Colonic mucosa (tissue), 4 donors: ENCODE results near the gene PGLYRP2. TPM values are rescaled to one million over a fixed set of nuclear protein-coding genes. Genes with fewer than 3 reads are reported as not detected.

Experiments
- DNase-seq: peaks from one replicate; pipeline ENCODE4 v3.0.0-alpha.2; 2020
- H3K27ac ChIP-seq: fragments of 200-600 bp; one replicate; pipeline ENCODE4 v1.8.0; 2021
- H3K27me3 ChIP-seq: fragments of 200-600 bp; one replicate; pipeline ENCODE4 v1.8.0; 2021
- H3K36me3 ChIP-seq: fragments of 200-600 bp; one replicate; pipeline ENCODE4 v1.8.0; 2021
- H3K4me1 ChIP-seq: fragments of 200-600 bp; one replicate; pipeline ENCODE4 v1.8.0; 2021; ENCODE audit warnings: mild to moderate bottlenecking
- H3K4me3 ChIP-seq: fragments of 200-600 bp; one replicate; pipeline ENCODE4 v1.8.0; 2021
- H3K9ac ChIP-seq, 2 donors: one replicate each; pipeline ENCODE4 v1.7.0; 2013; ENCODE audit warnings: control low read depth in 2 of 2, low read depth in 2 of 2, low read length in 2 of 2
- H3K9me3 ChIP-seq: fragments of 200-600 bp; one replicate; pipeline ENCODE4 v1.8.0; 2021
- CTCF ChIP-seq: fragments of 200-600 bp; IDR thresholded peaks from one replicate; pipeline ENCODE4 v1.8.0; 2022; ENCODE audit warnings: antibody characterized with exemption, mild to moderate bottlenecking
- intact Hi-C: fragments of 100-400 bp; cut with DNase I; formaldehyde crosslinking; loops from one replicate; pipeline ENCODE4 v1.14.1; 2022
- total RNA-seq, 2 donors: library from RNA; stranded (reverse); fragmentation: NEBNext Ultra II Directional in 1 of 2; extraction: Animal tissue kit (Norgen Biotek cat#: 25700) in 1 of 2; gene quantifications; one replicate each; pipeline ENCODE4 v1.2.1, GENCODE V29; 2021
- donor health status: healthy.
- donor health status: DM: no; HTN: no; CAD: no.
- donor health status: DM: no; HTN: no; CAD: no.

Gene PGLYRP2
- total RNA-seq, 2 donors from 2014 or later = not detected

- H3K4me1 ChIP-seq = no peaks in the 10 kb centered on the region
- intact Hi-C loops = no loop called here
- H3K27me3 ChIP-seq = peaks cover 9% of the 10 kb centered on the region
- H3K4me3 ChIP-seq = no peak overlapping the region
- no peaks in the 10 kb centered on the region for H3K36me3 ChIP-seq
- no peak for DNase-seq
- H3K9me3 ChIP-seq = no peaks in the 10 kb centered on the region
- peak overlapping the region in 1 of 2 donors; percentile 16 for H3K9ac ChIP-seq
- H3K27ac ChIP-seq = no peak overlapping the region
- no peak for TF ChIP-seq CTCF
These were observed 10.4 kb downstream of the PGLYRP2 start for GRCh38 chr19:15468675-15469512.

- Histone ChIP-seq H3K27ac (no peak overlapping the region), H3K27me3 (peaks cover 9% of the 10 kb centered on the region), H3K9ac (no peak overlapping the region), H3K4me3 (no peak overlapping the region), H3K36me3 (no peaks in the 10 kb centered on the region), H3K9me3 (no peaks in the 10 kb centered on the region), H3K4me1 (no peaks in the 10 kb centered on the region)
- no peak for DNase-seq
- no peak for TF ChIP-seq CTCF
- intact Hi-C loops = no loop called here
These were observed 11.5 kb downstream of the PGLYRP2 start for GRCh38 chr19:15467734-15468214.

- H3K36me3 ChIP-seq = no peaks in the 10 kb centered on the region
- H3K9ac ChIP-seq = no peak overlapping the region
- TF ChIP-seq CTCF = no peak
- intact Hi-C loops = no loop called here
- H3K4me3 ChIP-seq = no peak overlapping the region
- H3K9me3 ChIP-seq = no peaks in the 10 kb centered on the region
- DNase-seq = no peak
- no peaks in the 10 kb centered on the region for H3K4me1 ChIP-seq
- H3K27ac ChIP-seq = peak overlapping the region; percentile 40
- peaks cover 9% of the 10 kb centered on the region for H3K27me3 ChIP-seq
These were observed 12.2 kb downstream of the PGLYRP2 start for GRCh38 chr19:15466851-15467733.

GRCh38 chr19:15464394-15465385 is 14.6 kb downstream of the PGLYRP2 start, which contains the start of gene RASAL3:
Gene RASAL3, minus strand, starts transcription at chr19:15464544. Its CDS starts 186 bp downstream, at chr19:15464358.
- peak within 1 kb of the TSS; percentile 34 to 50 for H3K9ac ChIP-seq
- no peaks in the 10 kb centered on the region for H3K4me1 ChIP-seq
- H3K36me3 ChIP-seq = no peaks in the 10 kb centered on the region
- TF ChIP-seq CTCF = no peak
- peaks cover 8% of the 10 kb centered on the region for H3K27me3 ChIP-seq
- H3K9me3 ChIP-seq = no peaks in the 10 kb centered on the region
- H3K4me3 ChIP-seq = peak within 1 kb of the TSS; percentile 40
- DNase-seq = peak; percentile 35
- peak within 1 kb of the TSS; percentile 71 for H3K27ac ChIP-seq
- intact Hi-C loops = no loop called here
